Measurements from ENCODE around the gene CTNNA1.

DNA sequence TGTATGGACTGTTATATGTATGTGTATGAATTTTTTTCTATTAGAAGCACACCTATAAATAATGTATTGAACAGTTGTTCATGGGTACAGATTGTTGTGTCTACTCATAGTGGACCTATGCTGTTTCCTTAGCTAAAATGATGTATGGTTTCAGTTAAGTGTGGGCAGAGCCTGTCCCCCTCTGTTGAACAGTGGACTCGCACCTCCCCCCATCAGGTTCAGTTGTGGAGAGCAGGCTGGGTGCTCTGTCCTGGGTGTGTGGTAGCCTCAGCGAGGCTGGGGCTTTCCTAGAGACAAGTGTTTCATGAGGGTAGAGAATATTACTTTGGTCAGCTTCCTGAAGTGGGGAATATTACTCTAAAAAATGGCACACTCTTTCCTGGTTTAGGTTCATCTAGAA is 169.3 kb downstream of the CTNNA1 start:
- TF ChIP-seq, protein P1, sequence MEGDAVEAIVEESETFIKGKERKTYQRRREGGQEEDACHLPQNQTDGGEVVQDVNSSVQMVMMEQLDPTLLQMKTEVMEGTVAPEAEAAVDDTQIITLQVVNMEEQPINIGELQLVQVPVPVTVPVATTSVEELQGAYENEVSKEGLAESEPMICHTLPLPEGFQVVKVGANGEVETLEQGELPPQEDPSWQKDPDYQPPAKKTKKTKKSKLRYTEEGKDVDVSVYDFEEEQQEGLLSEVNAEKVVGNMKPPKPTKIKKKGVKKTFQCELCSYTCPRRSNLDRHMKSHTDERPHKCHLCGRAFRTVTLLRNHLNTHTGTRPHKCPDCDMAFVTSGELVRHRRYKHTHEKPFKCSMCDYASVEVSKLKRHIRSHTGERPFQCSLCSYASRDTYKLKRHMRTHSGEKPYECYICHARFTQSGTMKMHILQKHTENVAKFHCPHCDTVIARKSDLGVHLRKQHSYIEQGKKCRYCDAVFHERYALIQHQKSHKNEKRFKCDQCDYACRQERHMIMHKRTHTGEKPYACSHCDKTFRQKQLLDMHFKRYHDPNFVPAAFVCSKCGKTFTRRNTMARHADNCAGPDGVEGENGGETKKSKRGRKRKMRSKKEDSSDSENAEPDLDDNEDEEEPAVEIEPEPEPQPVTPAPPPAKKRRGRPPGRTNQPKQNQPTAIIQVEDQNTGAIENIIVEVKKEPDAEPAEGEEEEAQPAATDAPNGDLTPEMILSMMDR (IDR thresholded peaks at IDR 0.05), result no peak
- TF ChIP-seq POLR2A (IDR thresholded peaks at IDR 0.05), result no peak

All from adrenal gland (tissue), 5 donors.